ENCODE results near the gene URAD. TPM values are rescaled to one million over a fixed set of nuclear protein-coding genes. Genes with fewer than 3 reads are reported as not detected.
"Not testable (repeated sequence)": the region's sequence is repeated elsewhere in the genome, so short reads cannot be mapped to it uniquely, and the experiment has no call there.

URAD gene
- total RNA-seq, 1 donor from 2014 or later, result not detected

- peaks cover 76% of the 10 kb centered on the region for H3K27me3 Mint-ChIP-seq (ENCODE audit: insufficient read depth)
- H3K4me3 Mint-ChIP-seq, result no peak overlapping the region
- H3K27ac Mint-ChIP-seq, result no peak overlapping the region
- intact Hi-C loops (cut with micrococcal nuclease), result loop anchor here (5.0 kb wide), 1 partner anchor 173 kb away; the partner anchor contains the start of gene GSX1
- H3K36me3 Mint-ChIP-seq (ENCODE audit: low read depth), result peaks cover 2% of the 10 kb centered on the region
- DNase-seq (ENCODE audit: low spot score), result no peak
- no peaks in the 10 kb centered on the region for H3K9me3 Mint-ChIP-seq
- peaks cover under 1% of the 10 kb centered on the region for H3K4me1 Mint-ChIP-seq (ENCODE audit: low read depth)
These were observed 23.2 kb downstream of the URAD start for GRCh38 chr13:27965343-27965739.

- peaks cover 2% of the 10 kb centered on the region for H3K36me3 Mint-ChIP-seq (ENCODE audit: low read depth)
- no peaks in the 10 kb centered on the region for H3K9me3 Mint-ChIP-seq
- intact Hi-C loops (cut with micrococcal nuclease), result loop anchor here (5.0 kb wide), 1 partner anchor 173 kb away; the partner anchor contains the start of gene GSX1
- H3K27ac Mint-ChIP-seq, result no peak overlapping the region
- peaks cover 5% of the 10 kb centered on the region for H3K4me1 Mint-ChIP-seq (ENCODE audit: low read depth)
- no peak for DNase-seq (ENCODE audit: low spot score)
- H3K4me3 Mint-ChIP-seq, result no peak overlapping the region
- peaks cover 75% of the 10 kb centered on the region for H3K27me3 Mint-ChIP-seq (ENCODE audit: insufficient read depth)
These were observed 23.7 kb downstream of the URAD start for GRCh38 chr13:27964741-27965323.

GRCh38 chr13:27964206-27964605, 24.3 kb downstream of the URAD start:
- H3K9me3 Mint-ChIP-seq; H3K4me1 Mint-ChIP-seq (ENCODE audit: low read depth); H3K4me3 Mint-ChIP-seq; H3K36me3 Mint-ChIP-seq (ENCODE audit: low read depth); intact Hi-C loops (cut with micrococcal nuclease); H3K27ac Mint-ChIP-seq; DNase-seq (ENCODE audit: low spot score): not testable (repeated sequence)
- peaks cover 75% of the 10 kb centered on the region for H3K27me3 Mint-ChIP-seq (ENCODE audit: insufficient read depth)

- intact Hi-C loops (cut with micrococcal nuclease), result no loop called here
- no peak for DNase-seq (ENCODE audit: low spot score)
- H3K36me3 Mint-ChIP-seq (ENCODE audit: low read depth), result peaks cover 2% of the 10 kb centered on the region
- H3K27me3 Mint-ChIP-seq (ENCODE audit: insufficient read depth), result peaks cover 79% of the 10 kb centered on the region
- no peak overlapping the region for H3K4me3 Mint-ChIP-seq
- H3K4me1 Mint-ChIP-seq (ENCODE audit: low read depth), result peaks cover 5% of the 10 kb centered on the region
- no peak overlapping the region for H3K27ac Mint-ChIP-seq
- H3K9me3 Mint-ChIP-seq, result no peaks in the 10 kb centered on the region
These were observed 25.0 kb downstream of the URAD start for GRCh38 chr13:27963491-27963890.

GRCh38 chr13:27962982-27963381, 25.5 kb downstream of the URAD start:
- Mint-ChIP-seq H3K9me3 (no peaks in the 10 kb centered on the region), H3K36me3 (ENCODE audit: low read depth) (peaks cover 1% of the 10 kb centered on the region), H3K27me3 (ENCODE audit: insufficient read depth) (peaks cover 83% of the 10 kb centered on the region), H3K4me1 (ENCODE audit: low read depth) (peaks cover 5% of the 10 kb centered on the region), H3K4me3 (no peak overlapping the region), H3K27ac (no peak overlapping the region)
- no peak for DNase-seq (ENCODE audit: low spot score)
- intact Hi-C loops (cut with micrococcal nuclease), result no loop called here

- Mint-ChIP-seq H3K27me3 (ENCODE audit: insufficient read depth) (peaks cover 80% of the 10 kb centered on the region), H3K4me3 (no peak overlapping the region), H3K27ac (no peak overlapping the region)
These were observed 26.2 kb downstream of the URAD start for GRCh38 chr13:27962128-27962841.

GRCh38 chr13:27961227-27962085, 27.0 kb downstream of the URAD start:
- no peaks in the 10 kb centered on the region for H3K9me3 Mint-ChIP-seq
- no peaks in the 10 kb centered on the region for H3K36me3 Mint-ChIP-seq (ENCODE audit: low read depth)
- peaks cover 83% of the 10 kb centered on the region for H3K27me3 Mint-ChIP-seq (ENCODE audit: insufficient read depth)
- intact Hi-C loops (cut with micrococcal nuclease), result no loop called here
- no peak overlapping the region for H3K4me3 Mint-ChIP-seq
- H3K4me1 Mint-ChIP-seq (ENCODE audit: low read depth), result peaks cover 5% of the 10 kb centered on the region
- H3K27ac Mint-ChIP-seq, result no peak overlapping the region
- no peak for DNase-seq (ENCODE audit: low spot score)

More at GRCh38 chr13:27962128-27962841, 26.2 kb downstream of the URAD start:
- intact Hi-C loops (cut with micrococcal nuclease), result no loop called here
- no peak for DNase-seq (ENCODE audit: low spot score)
- Mint-ChIP-seq H3K36me3 (ENCODE audit: low read depth) (no peaks in the 10 kb centered on the region), H3K4me1 (ENCODE audit: low read depth) (peaks cover 5% of the 10 kb centered on the region), H3K9me3 (no peaks in the 10 kb centered on the region)

GRCh38 chr13:27960362-27961226, 27.9 kb downstream of the URAD start:
- Mint-ChIP-seq H3K27ac (no peak overlapping the region), H3K4me3 (peak overlapping the region; percentile 47), H3K4me1 (ENCODE audit: low read depth) (peaks cover 5% of the 10 kb centered on the region), H3K9me3 (no peaks in the 10 kb centered on the region), H3K36me3 (ENCODE audit: low read depth) (no peaks in the 10 kb centered on the region), H3K27me3 (ENCODE audit: insufficient read depth) (peaks cover 85% of the 10 kb centered on the region)
- no peak for DNase-seq (ENCODE audit: low spot score)
- intact Hi-C loops (cut with micrococcal nuclease), result no loop called here

GRCh38 chr13:27959976-27960361, 28.5 kb downstream of the URAD start:
- H3K4me1 Mint-ChIP-seq (ENCODE audit: low read depth), result peaks cover 5% of the 10 kb centered on the region
- no peak for DNase-seq (ENCODE audit: low spot score)
- H3K27me3 Mint-ChIP-seq (ENCODE audit: insufficient read depth), result peaks cover 85% of the 10 kb centered on the region
- H3K36me3 Mint-ChIP-seq (ENCODE audit: low read depth), result no peaks in the 10 kb centered on the region
- no peak overlapping the region for H3K27ac Mint-ChIP-seq
- no peaks in the 10 kb centered on the region for H3K9me3 Mint-ChIP-seq
- H3K4me3 Mint-ChIP-seq, result peak overlapping the region; percentile 47
- intact Hi-C loops (cut with micrococcal nuclease), result no loop called here

- no peak overlapping the region for H3K4me3 Mint-ChIP-seq
- H3K4me1 Mint-ChIP-seq (ENCODE audit: low read depth), result peaks cover 14% of the 10 kb centered on the region
- no peak for DNase-seq (ENCODE audit: low spot score)
- H3K27ac Mint-ChIP-seq, result no peak overlapping the region
- intact Hi-C loops (cut with micrococcal nuclease), result loop anchor here (1.0 kb wide), 1 partner anchor 582 kb away; no protein-coding TSS in a partner anchor
- H3K9me3 Mint-ChIP-seq, result no peaks in the 10 kb centered on the region
- H3K36me3 Mint-ChIP-seq (ENCODE audit: low read depth), result no peaks in the 10 kb centered on the region
- H3K27me3 Mint-ChIP-seq (ENCODE audit: insufficient read depth), result peaks cover 78% of the 10 kb centered on the region
These were observed 31.8 kb downstream of the URAD start for GRCh38 chr13:27956576-27957300.

GRCh38 chr13:27955014-27955591, 33.4 kb downstream of the URAD start:
- Mint-ChIP-seq H3K9me3 (no peaks in the 10 kb centered on the region), H3K27ac (no peak overlapping the region), H3K4me3 (no peak overlapping the region), H3K4me1 (ENCODE audit: low read depth) (peaks cover 11% of the 10 kb centered on the region), H3K27me3 (ENCODE audit: insufficient read depth) (peaks cover 74% of the 10 kb centered on the region), H3K36me3 (ENCODE audit: low read depth) (no peaks in the 10 kb centered on the region)
- intact Hi-C loops (cut with micrococcal nuclease), result loop anchor here (2.0 kb wide), 2 partner anchors 14 to 32 kb away; partner anchors contain the start of gene CDX2
- DNase-seq (ENCODE audit: low spot score), result no peak

Data from activated T-helper 1 cell treated with anti-CD3 and anti-CD28 coated beads, Interleukin-12 subunit alpha, Interleukin-12 subunit beta, Interleukin-2, Interleukin-4 antibody, amounts not matched to agents 30 ng/mL and 10 ng/mL and 1 ng/mL, durations not matched to agents 14 hours and 24 hours and 36 hours (primary cell).